Transverse colon (tissue), 4 donors: ENCODE results near the gene FOXP1.

Experiments
- CTCF ChIP-seq, 5 experiments: fragments of 200-600 bp in 3 of 5; fragments of 450-650 bp in 2 of 5; sonication (generic) in 3 of 5; IDR thresholded peaks; 1 replicate in 2 of 5; 2 replicates in 3 of 5; pipeline ENCODE4 v1.5.1; 2016 to 2017; ENCODE audit warnings: antibody characterized with exemption in 5 of 5, inconsistent platforms in 3 of 5, mild to moderate bottlenecking in 2 of 5, moderate library complexity in 1 of 5
- POLR2A ChIP-seq: fragments of 450-650 bp; IDR thresholded peaks from one replicate; pipeline ENCODE4 v1.6.1; 2016; ENCODE audit warnings: antibody characterized with exemption, mild to moderate bottlenecking, moderate library complexity
- POLR2AphosphoS5 ChIP-seq, 3 donors: sonication (generic); formaldehyde crosslinking; IDR thresholded peaks; one replicate each; pipeline ENCODE4 v1.6.1; 2016; ENCODE audit warnings: antibody characterized with exemption in 3 of 3

- TF ChIP-seq CTCF (IDR thresholded peaks at IDR 0.05) (no peak), POLR2A (no peak), POLR2AphosphoS5 (IDR thresholded peaks at IDR 0.05) (peak in 1 of 3 donors; percentile 47)
These were observed 448.0 kb downstream of the FOXP1 start for GRCh38 chr3:71135373-71136088.
